Endothelial cell (in vitro differentiated cells): ENCODE results near the gene ABHD12B. TPM values are rescaled to one million over a fixed set of nuclear protein-coding genes. Genes with fewer than 3 reads are reported as not detected.
"Not testable (repeated sequence)": the region's sequence is repeated elsewhere in the genome, so short reads cannot be mapped to it uniquely, and the experiment has no call there.

Experiments used
- DNase-seq: peaks from one replicate; pipeline ENCODE4 v3.0.0; 2021; ENCODE audit warnings: low spot score
- H3K27ac Mint-ChIP-seq: one replicate; pipeline ENCODE4 v1.8.0; 2021; ENCODE audit warnings: mixed read lengths, inconsistent platforms; ENCODE audit not compliant: unreplicated experiment
- H3K27me3 Mint-ChIP-seq: one replicate; pipeline ENCODE4 v1.8.0; 2021; ENCODE audit warnings: mild to moderate bottlenecking, moderate library complexity, mixed read lengths, inconsistent platforms; ENCODE audit not compliant: unreplicated experiment
- H3K36me3 Mint-ChIP-seq: one replicate; pipeline ENCODE4 v1.8.0; 2021; ENCODE audit warnings: mild to moderate bottlenecking, low read depth, mixed read lengths, inconsistent platforms; ENCODE audit not compliant: unreplicated experiment
- H3K4me1 Mint-ChIP-seq: one replicate; pipeline ENCODE4 v1.8.0; 2021; ENCODE audit warnings: mild to moderate bottlenecking, mixed read lengths, inconsistent platforms; ENCODE audit not compliant: unreplicated experiment
- H3K4me3 Mint-ChIP-seq: one replicate; pipeline ENCODE4 v1.8.0; 2021; ENCODE audit warnings: mild to moderate bottlenecking, mixed read lengths, inconsistent platforms; ENCODE audit not compliant: unreplicated experiment
- H3K9me3 Mint-ChIP-seq: one replicate; pipeline ENCODE4 v1.8.0; 2021; ENCODE audit warnings: mixed read lengths, inconsistent platforms; ENCODE audit not compliant: unreplicated experiment
- total RNA-seq: library from RNA; stranded (reverse); fragmentation: NEBNext Ultra II Directional; extraction: Animal tissue kit (Norgen Biotek cat#: 25700); gene quantifications from one replicate; pipeline ENCODE4 v1.2.1, GENCODE V29; 2021; ENCODE audit not compliant: unreplicated experiment
- TF ChIP-seq, protein P1 (sequence below): fragments of 200-600 bp; sonication (generic); IDR thresholded peaks from one replicate; pipeline ENCODE4 v1.5.0; 2021; ENCODE audit warnings: antibody characterized with exemption; ENCODE audit not compliant: unreplicated experiment

Gene ABHD12B
- total RNA-seq, 1 donor from 2014 or later: 2.7 TPM

DNA sequence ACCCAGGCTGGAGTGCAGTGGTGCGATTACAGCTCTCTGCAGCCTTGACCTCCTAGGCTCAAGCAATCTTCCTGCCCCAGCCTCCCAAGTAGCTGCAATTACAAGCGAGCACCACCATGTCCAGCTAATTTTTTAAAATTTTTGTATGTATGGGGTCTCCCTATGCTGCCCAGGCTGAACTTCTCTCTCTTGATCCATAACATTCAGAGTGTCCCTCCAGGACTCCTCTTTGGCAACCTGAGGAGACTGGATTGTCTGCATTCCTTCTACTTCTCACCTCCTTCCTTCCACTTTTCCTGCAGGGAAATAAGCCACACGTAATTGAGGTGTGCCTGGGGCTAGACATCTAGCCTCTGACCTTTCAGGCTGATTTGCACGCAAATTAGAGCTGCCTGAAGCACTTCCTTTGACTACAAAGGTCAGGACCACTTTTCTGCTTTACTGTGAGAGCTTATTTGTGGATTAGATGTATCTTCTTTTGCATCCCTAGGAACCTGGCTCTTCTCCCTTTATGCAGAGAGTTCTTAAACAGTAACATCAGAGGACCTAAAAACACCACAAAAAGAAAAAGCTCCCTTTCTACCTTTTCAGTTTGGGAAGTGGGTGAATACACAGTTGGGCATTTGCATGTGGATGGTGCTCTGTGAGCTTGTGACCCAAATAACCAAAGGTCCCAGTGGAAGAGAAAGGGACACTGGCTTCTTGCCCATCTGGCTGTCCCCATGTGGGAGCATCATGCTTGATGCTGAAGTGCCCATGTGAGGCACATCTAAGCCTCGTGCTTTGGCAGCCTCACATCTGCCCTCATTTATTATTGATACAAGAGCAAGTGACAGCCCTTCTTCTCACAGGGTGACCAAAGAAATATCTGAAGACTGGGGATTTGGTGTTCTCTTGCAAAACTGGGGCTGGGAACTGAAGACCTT, 38.9 kb downstream of the ABHD12B start:
- peaks cover 10% of the 10 kb centered on the region for H3K4me1 Mint-ChIP-seq

DNA sequence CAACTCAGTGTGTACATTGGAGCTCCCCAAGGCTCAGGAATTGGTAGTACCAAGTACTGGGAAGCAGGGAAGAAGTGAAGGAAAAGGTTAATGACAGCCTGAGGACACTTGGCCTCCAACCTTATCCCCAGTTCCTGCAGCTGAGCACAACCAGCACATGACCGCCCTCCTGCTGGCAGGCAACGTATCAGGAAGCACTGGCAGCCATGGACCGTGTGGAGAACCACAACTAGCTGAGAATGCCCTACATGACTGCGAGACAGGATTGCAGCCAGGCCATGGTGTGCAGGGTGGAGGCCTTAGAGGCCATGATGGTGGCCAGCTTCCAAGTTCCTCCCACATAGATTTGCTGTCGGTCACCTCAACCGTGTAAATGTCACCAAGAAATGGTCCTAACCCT, 45.6 kb downstream of the ABHD12B start:
- Mint-ChIP-seq H3K36me3 (peaks cover 3% of the 10 kb centered on the region), H3K27ac (no peak overlapping the region), H3K4me1 (peaks cover 6% of the 10 kb centered on the region), H3K27me3 (no peaks in the 10 kb centered on the region), H3K9me3 (no peaks in the 10 kb centered on the region), H3K4me3 (no peak overlapping the region)
- no peak for DNase-seq
- TF ChIP-seq, protein P1, sequence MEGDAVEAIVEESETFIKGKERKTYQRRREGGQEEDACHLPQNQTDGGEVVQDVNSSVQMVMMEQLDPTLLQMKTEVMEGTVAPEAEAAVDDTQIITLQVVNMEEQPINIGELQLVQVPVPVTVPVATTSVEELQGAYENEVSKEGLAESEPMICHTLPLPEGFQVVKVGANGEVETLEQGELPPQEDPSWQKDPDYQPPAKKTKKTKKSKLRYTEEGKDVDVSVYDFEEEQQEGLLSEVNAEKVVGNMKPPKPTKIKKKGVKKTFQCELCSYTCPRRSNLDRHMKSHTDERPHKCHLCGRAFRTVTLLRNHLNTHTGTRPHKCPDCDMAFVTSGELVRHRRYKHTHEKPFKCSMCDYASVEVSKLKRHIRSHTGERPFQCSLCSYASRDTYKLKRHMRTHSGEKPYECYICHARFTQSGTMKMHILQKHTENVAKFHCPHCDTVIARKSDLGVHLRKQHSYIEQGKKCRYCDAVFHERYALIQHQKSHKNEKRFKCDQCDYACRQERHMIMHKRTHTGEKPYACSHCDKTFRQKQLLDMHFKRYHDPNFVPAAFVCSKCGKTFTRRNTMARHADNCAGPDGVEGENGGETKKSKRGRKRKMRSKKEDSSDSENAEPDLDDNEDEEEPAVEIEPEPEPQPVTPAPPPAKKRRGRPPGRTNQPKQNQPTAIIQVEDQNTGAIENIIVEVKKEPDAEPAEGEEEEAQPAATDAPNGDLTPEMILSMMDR: no peak

More for the DNA sequence above, 38.9 kb downstream of the ABHD12B start:
- Mint-ChIP-seq H3K27ac (no peak overlapping the region), H3K4me3 (no peak overlapping the region), H3K27me3 (no peaks in the 10 kb centered on the region), H3K36me3 (peaks cover 18% of the 10 kb centered on the region), H3K9me3 (no peaks in the 10 kb centered on the region)
- TF ChIP-seq, protein P1: no peak
- no peak for DNase-seq

DNA sequence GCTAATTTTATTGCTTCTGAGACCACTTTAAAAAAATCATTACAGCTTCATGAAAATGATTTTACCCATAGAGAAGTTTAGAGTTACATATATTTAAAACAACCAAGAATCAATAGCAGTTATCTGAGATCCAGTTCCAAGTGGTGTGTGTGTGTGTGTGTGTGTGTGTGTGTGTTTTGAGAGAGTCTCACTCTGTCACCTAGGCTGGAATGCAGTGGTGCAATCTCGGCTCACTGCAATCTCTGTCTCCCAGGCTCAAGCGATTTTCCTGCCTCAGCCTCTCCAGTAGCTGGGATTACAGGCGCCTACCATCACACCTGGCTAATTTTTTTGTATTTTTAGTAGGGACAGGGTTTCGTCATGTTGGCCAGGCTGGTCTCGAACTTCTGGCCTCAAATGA, 47.7 kb downstream of the ABHD12B start:
- not testable (repeated sequence) for H3K27me3 Mint-ChIP-seq, H3K36me3 Mint-ChIP-seq, H3K4me1 Mint-ChIP-seq, DNase-seq, H3K4me3 Mint-ChIP-seq, H3K9me3 Mint-ChIP-seq, H3K27ac Mint-ChIP-seq

DNA sequence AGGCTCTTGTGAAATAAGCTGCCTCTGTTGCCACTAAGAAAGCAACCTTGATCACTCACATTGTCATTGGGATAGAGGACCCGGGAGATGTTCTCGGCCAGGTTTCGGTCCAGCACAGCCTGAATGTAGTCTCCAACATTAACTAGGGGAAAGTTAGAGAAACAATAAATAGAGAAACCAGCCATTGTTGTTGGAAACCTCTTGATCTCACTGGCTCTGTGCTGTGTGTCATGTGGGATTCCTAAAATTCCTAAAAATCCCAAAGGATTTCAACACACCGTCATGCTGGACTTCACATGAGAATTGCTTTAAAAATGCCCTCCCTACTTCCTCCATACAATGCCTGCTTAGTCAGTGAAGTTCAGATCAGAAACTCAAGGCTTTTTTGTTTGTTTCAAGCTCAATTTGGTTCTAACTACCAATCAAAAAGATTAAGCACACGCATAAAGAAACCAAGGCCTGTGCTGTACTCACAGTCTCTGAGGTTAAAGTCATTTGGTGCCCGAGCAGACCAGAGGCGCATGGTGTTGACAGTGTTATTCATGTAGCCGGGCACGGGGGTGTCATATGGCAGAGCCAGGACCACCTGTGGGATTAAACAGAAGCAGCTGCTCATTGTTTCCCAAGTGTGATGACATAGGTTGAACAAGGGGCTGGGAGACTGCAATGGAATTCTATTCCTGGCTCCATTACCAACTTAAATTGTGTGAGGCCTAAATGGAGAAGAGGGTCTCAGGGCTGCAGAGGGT, 48.8 kb downstream of the ABHD12B start:
- H3K27me3 Mint-ChIP-seq: peaks cover 1% of the 10 kb centered on the region
- no peaks in the 10 kb centered on the region for H3K36me3 Mint-ChIP-seq
- H3K4me3 Mint-ChIP-seq: no peak overlapping the region
- H3K9me3 Mint-ChIP-seq: no peaks in the 10 kb centered on the region
- H3K27ac Mint-ChIP-seq: peak overlapping the region; percentile 78
- DNase-seq: no peak
- TF ChIP-seq, protein P1: no peak
- peaks cover 10% of the 10 kb centered on the region for H3K4me1 Mint-ChIP-seq

GRCh38 chr14:50922803-50923202, 51.0 kb downstream of the ABHD12B start:
- no peak overlapping the region for H3K4me3 Mint-ChIP-seq
- H3K27ac Mint-ChIP-seq: no peak overlapping the region
- DNase-seq: no peak
- TF ChIP-seq, protein P1: no peak
- H3K27me3 Mint-ChIP-seq: peaks cover 4% of the 10 kb centered on the region
- H3K4me1 Mint-ChIP-seq: peaks cover 13% of the 10 kb centered on the region
- no peaks in the 10 kb centered on the region for H3K9me3 Mint-ChIP-seq
- no peaks in the 10 kb centered on the region for H3K36me3 Mint-ChIP-seq
